Body of pancreas (tissue), 4 donors: ENCODE data around the gene GGN. TPM values are rescaled to one million over a fixed set of nuclear protein-coding genes. Genes with fewer than 3 reads are reported as not detected.

Source experiments
- ATAC-seq: fragments of 150-250 bp; one replicate; pipeline ENCODE4 v1.9.1; 2016
- DNase-seq, 4 donors: peaks; one replicate each; pipeline ENCODE4 v3.0.0-alpha.2; 2019
- H3K27ac ChIP-seq, 4 donors: fragments of 200-600 bp; sonication (generic); 1 replicate in 3 of 4; 2 replicates in 1 of 4; pipeline versions ENCODE4 v1.5.1 to v1.6.1; 2016 to 2019; ENCODE audit warnings: mild to moderate bottlenecking in 1 of 4, mixed read lengths in 1 of 4, moderate library complexity in 1 of 4
- H3K27me3 ChIP-seq, 2 donors: fragments of 200-600 bp; sonication (generic); one replicate each; pipeline ENCODE4 v1.6.0; 2016; ENCODE audit warnings: mild to moderate bottlenecking in 1 of 2
- H3K36me3 ChIP-seq, 2 donors: fragments of 200-600 bp; sonication (generic); replicated peaks in 1 of 2; 2 replicates each; pipeline ENCODE4 v1.5.1; 2016; ENCODE audit warnings: low read depth in 2 of 2; ENCODE audit not compliant: insufficient read depth in 1 of 2
- H3K4me1 ChIP-seq: fragments of 200-600 bp; sonication (generic); one replicate; pipeline ENCODE4 v1.6.0; 2016
- H3K4me3 ChIP-seq, 2 donors: fragments of 200-600 bp; sonication (generic); 1 replicate in 1 of 2; 2 replicates in 1 of 2; pipeline ENCODE4 v1.5.1; 2016 to 2019
- H3K9me3 ChIP-seq, 3 donors: fragments of 200-600 bp; sonication (generic); 1 replicate in 2 of 3; 2 replicates in 1 of 3; pipeline ENCODE4 v1.5.1; 2016
- POLR2A ChIP-seq, 3 donors: fragments of 450-650 bp; IDR thresholded peaks; one replicate each; pipeline ENCODE4 v1.6.1; 2016; ENCODE audit warnings: antibody characterized with exemption in 3 of 3, mild to moderate bottlenecking in 2 of 3
- WGBS, 2 donors: methylation state at CpG; one replicate each; pipeline ENCODE4 v1.1.5; 2017; 5-methylcytosine and 5-hydroxymethylcytosine counted together
- intact Hi-C: fragments of 100-400 bp; cut with DNase I; formaldehyde crosslinking; loops from one replicate; pipeline ENCODE4 v1.15.1; 2023
- total RNA-seq, 2 donors: library from RNA; depleted of rRNA; stranded (reverse); fragments of >200 nt; gene quantifications; one replicate each; pipeline ENCODE4 v1.1.0, GENCODE V29; 2016
- TF ChIP-seq, protein P1 (sequence below), 7 experiments: fragments of 450-650 bp in 4 of 7; fragments of 200-600 bp in 3 of 7; sonication (generic) in 3 of 7; IDR thresholded peaks; one replicate each; pipeline ENCODE4 v1.5.1; 2016 to 2019; ENCODE audit warnings: antibody characterized with exemption in 7 of 7

Gene GGN
- total RNA-seq, 2 donors from 2014 or later: 0.78 TPM; not detected in 1

- no peak for ATAC-seq
- no peaks in the 10 kb centered on the region for H3K36me3 ChIP-seq
- H3K4me3 ChIP-seq: no peak overlapping the region
- peak in 1 of 3 donors; percentile 8 for TF ChIP-seq POLR2A (IDR thresholded peaks at IDR 0.05)
- TF ChIP-seq, protein P1, sequence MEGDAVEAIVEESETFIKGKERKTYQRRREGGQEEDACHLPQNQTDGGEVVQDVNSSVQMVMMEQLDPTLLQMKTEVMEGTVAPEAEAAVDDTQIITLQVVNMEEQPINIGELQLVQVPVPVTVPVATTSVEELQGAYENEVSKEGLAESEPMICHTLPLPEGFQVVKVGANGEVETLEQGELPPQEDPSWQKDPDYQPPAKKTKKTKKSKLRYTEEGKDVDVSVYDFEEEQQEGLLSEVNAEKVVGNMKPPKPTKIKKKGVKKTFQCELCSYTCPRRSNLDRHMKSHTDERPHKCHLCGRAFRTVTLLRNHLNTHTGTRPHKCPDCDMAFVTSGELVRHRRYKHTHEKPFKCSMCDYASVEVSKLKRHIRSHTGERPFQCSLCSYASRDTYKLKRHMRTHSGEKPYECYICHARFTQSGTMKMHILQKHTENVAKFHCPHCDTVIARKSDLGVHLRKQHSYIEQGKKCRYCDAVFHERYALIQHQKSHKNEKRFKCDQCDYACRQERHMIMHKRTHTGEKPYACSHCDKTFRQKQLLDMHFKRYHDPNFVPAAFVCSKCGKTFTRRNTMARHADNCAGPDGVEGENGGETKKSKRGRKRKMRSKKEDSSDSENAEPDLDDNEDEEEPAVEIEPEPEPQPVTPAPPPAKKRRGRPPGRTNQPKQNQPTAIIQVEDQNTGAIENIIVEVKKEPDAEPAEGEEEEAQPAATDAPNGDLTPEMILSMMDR (IDR thresholded peaks at IDR 0.05): no peak
- peak overlapping the region in 1 of 4 donors; percentile 44 for H3K27ac ChIP-seq
- DNase-seq: peak in 1 of 4 donors; percentile 36
- peaks cover 0 to 3% of the 10 kb centered on the region in 2 donors for H3K27me3 ChIP-seq
- 16 to 17% methylated on average over 18 to 22 of the region's 28 CpGs for WGBS, 2 donors
- intact Hi-C loops: no loop called here
- peaks cover 30% of the 10 kb centered on the region for H3K4me1 ChIP-seq
- H3K9me3 ChIP-seq: no peaks in the 10 kb centered on the region
Observed at GRCh38 chr19:38389101-38389925, 1.5 kb upstream of the GGN start.

DNA sequence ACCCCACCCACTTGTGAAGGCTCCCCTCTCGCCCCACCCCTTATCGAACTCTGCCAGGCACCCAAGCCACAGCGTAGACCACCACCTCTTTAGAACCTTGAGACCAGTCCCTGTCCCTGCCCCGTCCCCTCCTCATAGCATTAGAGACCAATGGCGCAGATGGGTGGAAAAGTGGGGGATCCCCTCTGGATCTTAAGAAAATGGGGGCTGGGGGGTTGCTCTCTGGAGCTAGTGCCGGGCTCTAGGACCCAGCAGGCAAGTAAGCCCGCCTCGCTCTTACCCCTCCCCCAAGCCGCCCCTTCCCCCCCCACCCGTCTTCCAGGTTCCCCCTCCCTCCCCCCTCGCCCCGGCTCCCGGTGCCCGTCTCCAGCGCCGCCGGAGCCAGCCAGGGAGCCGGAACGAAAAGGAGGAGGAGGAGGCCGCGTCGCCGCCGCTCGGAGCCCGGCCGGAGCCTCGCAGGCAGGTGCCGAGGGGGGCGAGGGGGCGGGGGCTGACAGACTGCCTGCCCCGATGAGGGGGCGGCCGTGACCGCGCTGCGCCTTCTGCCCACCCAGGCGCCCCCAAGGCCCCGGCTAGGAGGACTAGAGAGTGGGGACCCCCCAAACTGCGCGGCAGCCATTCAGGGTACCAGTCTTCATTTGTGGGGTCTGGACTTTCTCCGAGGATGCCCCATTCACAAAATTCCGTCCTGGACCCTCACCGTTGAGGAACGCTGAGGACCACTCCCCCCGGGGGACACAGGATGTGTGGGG is 691 bp upstream of the GGN start, which contains the start of gene SPRED3:
SPRED3 (plus strand) TSS at position 349 of the 752 bp plus-strand sequence. CDS start 1,606 bp downstream, outside the sequence.
- Histone ChIP-seq H3K27me3 (no peaks in the 10 kb centered on the region), H3K4me1 (peaks cover 29% of the 10 kb centered on the region), H3K9me3 (no peaks in the 10 kb centered on the region), H3K4me3 (peak within 1 kb of the TSS in 1 of 2 donors; percentile 25), H3K27ac (peak within 1 kb of the TSS in 2 of 4 donors; percentile 40 to 63), H3K36me3 (no peaks in the 10 kb centered on the region)
- TF ChIP-seq POLR2A (IDR thresholded peaks at IDR 0.05): no peak
- TF ChIP-seq, protein P1 (IDR thresholded peaks at IDR 0.05): no peak
- intact Hi-C loops: no loop called here
- WGBS, 2 donors: 1 to 2% methylated on average over 5 to 28 of the region's 46 CpGs
- ATAC-seq: no peak
- DNase-seq: peak in 3 of 4 donors; percentile 47 to 56 (median 56)

GRCh38 chr19:38386971-38387549 is 774 bp downstream of the GGN start:
- intact Hi-C loops: no loop called here
- TF ChIP-seq POLR2A (IDR thresholded peaks at IDR 0.05): no peak
- TF ChIP-seq, protein P1 (IDR thresholded peaks at IDR 0.05): no peak
- peak overlapping the region in 2 of 4 donors; percentile 40 to 63 for H3K27ac ChIP-seq
- H3K27me3 ChIP-seq: no peaks in the 10 kb centered on the region
- H3K36me3 ChIP-seq: peaks cover 5 to 10% of the 10 kb centered on the region in 2 donors
- 8 to 9% methylated on average over 19 to 33 of the region's 36 CpGs for WGBS, 2 donors
- peak overlapping the region in 1 of 2 donors; percentile 25 for H3K4me3 ChIP-seq
- DNase-seq (no peak), ATAC-seq (no peak)
- peaks cover 29% of the 10 kb centered on the region for H3K4me1 ChIP-seq
- H3K9me3 ChIP-seq: no peaks in the 10 kb centered on the region

GRCh38 chr19:38386300-38386970 is 1.4 kb downstream of the GGN start:
- no peak for TF ChIP-seq POLR2A (IDR thresholded peaks at IDR 0.05)
- TF ChIP-seq, protein P1 (IDR thresholded peaks at IDR 0.05): no peak
- WGBS, 2 donors: 51 to 74% methylated on average over 46 to 51 of the region's 61 CpGs
- Histone ChIP-seq H3K27me3 (no peaks in the 10 kb centered on the region), H3K36me3 (peaks cover 12 to 15% of the 10 kb centered on the region in 2 donors), H3K4me1 (peaks cover 29% of the 10 kb centered on the region), H3K4me3 (no peak overlapping the region), H3K9me3 (no peaks in the 10 kb centered on the region), H3K27ac (no peak overlapping the region)
- no peak for DNase-seq
- ATAC-seq: no peak
- intact Hi-C loops: no loop called here
